A549 treated with AZD9567 at 1 μM for 4 hours (cell line): ENCODE results near the gene CENPC. TPM values are rescaled to one million over a fixed set of nuclear protein-coding genes. Genes with fewer than 3 reads are reported as not detected.

Experiments used
- total RNA-seq: library from RNA; stranded (reverse); fragments of 200-300 nt; extraction: Qiagen RNA extraction; gene quantifications from 5 replicates; pipeline ENCODE4 v1.2.3, GENCODE V29; 2022; ENCODE audit not compliant: insufficient read depth

CENPC gene, protein sequence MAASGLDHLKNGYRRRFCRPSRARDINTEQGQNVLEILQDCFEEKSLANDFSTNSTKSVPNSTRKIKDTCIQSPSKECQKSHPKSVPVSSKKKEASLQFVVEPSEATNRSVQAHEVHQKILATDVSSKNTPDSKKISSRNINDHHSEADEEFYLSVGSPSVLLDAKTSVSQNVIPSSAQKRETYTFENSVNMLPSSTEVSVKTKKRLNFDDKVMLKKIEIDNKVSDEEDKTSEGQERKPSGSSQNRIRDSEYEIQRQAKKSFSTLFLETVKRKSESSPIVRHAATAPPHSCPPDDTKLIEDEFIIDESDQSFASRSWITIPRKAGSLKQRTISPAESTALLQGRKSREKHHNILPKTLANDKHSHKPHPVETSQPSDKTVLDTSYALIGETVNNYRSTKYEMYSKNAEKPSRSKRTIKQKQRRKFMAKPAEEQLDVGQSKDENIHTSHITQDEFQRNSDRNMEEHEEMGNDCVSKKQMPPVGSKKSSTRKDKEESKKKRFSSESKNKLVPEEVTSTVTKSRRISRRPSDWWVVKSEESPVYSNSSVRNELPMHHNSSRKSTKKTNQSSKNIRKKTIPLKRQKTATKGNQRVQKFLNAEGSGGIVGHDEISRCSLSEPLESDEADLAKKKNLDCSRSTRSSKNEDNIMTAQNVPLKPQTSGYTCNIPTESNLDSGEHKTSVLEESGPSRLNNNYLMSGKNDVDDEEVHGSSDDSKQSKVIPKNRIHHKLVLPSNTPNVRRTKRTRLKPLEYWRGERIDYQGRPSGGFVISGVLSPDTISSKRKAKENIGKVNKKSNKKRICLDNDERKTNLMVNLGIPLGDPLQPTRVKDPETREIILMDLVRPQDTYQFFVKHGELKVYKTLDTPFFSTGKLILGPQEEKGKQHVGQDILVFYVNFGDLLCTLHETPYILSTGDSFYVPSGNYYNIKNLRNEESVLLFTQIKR
- total RNA-seq, result 3.3 to 5.4 TPM (median 4.8 TPM) in 5 replicates

DNA sequence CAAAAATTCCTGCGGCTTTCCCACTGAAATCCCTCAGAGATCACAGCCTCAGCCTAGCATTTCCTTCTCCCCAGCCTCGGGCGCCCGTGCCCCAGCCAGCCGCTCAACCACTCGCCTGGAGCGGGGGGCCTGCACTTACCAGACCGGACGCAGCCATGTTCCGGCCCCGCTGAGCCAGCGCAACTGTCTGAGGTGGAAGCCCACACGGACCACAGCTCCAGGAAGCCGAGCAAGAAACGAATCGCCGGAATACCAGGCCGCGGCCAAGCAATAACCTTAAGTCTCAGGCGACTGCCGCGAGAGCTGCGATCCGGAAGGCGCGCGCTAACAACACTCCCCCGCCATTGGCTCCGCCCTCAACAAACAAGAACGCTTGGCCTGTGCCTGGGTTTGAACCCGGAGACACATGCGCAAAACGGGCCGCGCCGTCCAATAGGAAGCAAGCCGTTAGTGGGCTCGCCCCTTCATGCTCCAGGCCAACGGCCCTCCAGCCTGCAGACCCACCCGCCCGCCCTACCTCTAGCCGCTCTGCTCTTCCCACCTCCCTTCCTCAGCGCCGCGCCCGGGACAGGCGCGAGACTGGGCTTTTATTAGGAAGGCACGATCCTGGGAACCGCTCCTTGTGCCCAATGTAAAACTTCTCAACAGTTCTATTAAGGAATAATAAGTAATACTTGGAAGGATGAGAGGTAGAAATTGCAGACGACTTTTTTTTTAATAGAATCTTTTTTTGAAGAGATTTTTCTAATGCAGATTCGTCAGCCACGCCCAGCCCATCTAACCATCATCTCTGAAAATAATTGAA is at the start of gene CENPC:
CENPC (minus strand) TSS at position 305 of the 805 bp plus-strand sequence; CDS start at position 157, 148 bp downstream.

DNA sequence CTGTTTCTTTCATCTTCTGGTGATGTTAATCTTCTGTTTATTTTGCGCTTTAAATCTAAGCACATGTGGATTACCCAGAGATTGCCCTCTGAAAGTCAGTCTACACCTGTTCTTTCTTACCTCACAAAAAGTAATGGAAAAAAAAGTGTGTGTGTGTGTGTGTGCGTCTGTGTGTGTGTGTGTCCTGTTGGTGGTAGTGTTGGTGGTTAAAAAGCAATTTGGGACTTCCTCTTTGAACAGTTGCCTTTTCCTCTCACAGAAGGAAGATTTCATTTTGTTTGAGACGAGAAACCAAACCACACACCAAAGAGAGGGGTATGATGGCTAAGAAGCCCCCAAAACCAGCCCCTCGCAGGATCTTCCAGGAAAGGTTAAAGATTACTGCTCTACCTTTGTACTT is 13.2 kb upstream of the CENPC start, which contains the start of gene STAP1:
STAP1 (plus strand) TSS at position 235 of the 400 bp plus-strand sequence; CDS start at position 318, 83 bp downstream.

Other genes with a start within 250 kb of the CENPC start
- not detected in 5 replicates for gene STAP1, start 13.2 kb upstream of the CENPC start, total RNA-seq
- 10.2 to 17.3 TPM (median 14.4 TPM) in 5 replicates for gene UBA6, start 155.7 kb upstream of the CENPC start, total RNA-seq
- not detected in 5 replicates for gene GNRHR, start 208.9 kb upstream of the CENPC start, total RNA-seq